ENCODE measurements around the gene BMS1.
A peak's percentile ranks its signal among the peaks of the same experiment; 100 is the strongest.
"Not testable (repeated sequence)": the region's sequence is repeated elsewhere in the genome, so short reads cannot be mapped to it uniquely, and the experiment has no call there.

BMS1 gene

DNA sequence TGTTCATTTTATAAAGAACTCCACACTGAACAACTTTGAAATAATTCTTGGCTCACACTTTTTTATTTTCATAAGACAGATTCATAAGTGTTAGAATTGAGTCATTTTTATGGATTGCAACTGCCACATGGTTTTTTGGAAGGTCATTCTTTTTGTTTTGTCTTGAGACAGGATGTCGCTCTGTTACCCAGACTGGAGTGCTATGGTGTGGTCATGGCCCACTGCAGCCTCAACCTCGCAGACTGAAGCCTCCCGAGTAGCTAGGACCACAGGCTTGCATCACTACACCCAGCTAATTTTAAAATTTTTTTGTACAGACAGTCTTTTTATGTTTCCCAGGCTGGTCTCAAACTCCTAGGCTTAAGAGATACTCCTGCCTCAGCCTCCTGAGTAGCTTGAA, 20.3 kb downstream of the BMS1 start:
- DNase-seq = no peak

DNA sequence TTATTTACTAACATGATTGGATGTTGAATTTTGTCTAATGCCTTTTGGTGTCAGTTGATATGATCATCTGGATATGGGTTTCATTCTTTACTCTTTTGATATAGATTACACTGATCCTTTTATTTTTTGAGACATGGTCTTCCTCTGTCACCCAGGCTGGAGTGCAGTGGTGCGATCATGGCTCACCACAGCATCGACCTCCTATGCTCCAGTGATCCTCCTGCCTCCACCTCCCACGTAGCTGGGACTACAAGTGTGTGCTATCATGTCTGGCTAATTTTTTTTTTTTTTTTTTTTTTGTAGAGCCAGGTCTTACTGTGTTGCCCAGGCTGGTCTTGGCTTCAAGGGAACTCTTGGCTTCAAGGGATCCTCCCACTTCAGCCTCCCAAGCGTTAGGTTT, 27.1 kb downstream of the BMS1 start:
- no peak for DNase-seq

DNA sequence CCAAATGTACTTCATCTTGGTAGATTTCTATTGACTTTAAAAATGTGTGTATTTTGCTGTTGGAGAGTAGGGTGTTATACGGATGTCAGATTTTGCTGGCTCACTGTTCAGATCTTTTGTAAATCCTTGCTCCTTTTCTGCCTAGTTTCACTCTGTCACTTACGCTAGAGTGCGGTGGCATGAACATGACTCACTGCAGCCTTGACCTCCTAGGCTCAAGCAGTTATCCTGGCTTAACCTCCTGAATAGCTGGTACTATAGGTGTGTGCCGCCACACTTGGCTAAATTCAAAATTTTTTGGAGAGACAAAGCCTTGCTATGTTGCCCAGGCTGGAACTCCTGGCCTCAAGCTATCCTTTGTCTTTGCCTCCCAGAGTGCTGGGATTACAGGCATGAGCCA, 29.4 kb downstream of the BMS1 start:
- DNase-seq = no peak

DNA sequence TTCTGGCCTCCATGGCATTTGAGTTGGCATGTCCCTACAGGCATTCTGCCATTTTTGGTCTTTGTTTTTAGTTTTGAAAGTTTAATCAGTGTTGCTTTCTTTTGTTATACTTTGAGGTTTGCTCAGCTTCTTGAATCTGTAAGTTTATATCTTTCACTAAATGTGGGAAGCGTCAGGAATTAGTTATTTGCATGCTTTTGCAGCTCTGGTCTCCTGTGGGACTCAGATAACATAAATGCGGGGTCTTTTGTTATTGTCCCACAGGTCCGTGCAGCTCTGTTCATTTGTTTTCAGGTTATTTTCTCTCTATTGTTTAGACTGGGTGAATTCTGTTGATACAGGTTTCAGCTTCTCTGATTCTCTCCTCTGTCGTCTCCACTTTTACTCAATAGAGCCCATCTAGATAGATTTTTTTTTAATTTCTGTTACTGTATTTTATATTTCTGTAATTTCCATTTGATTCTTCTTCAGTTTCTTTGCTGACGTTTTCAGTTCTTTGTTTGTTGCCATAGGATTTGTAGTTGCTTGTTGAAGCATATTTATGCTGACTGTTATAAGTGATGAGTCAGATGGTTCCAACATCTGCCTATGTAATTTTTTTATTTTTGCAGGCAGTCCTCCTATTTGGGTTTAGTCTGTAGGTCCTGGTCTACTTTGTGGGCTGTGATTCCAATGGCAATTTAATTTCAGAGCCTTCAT, 31.5 kb downstream of the BMS1 start:
- not testable (repeated sequence) for DNase-seq

DNA sequence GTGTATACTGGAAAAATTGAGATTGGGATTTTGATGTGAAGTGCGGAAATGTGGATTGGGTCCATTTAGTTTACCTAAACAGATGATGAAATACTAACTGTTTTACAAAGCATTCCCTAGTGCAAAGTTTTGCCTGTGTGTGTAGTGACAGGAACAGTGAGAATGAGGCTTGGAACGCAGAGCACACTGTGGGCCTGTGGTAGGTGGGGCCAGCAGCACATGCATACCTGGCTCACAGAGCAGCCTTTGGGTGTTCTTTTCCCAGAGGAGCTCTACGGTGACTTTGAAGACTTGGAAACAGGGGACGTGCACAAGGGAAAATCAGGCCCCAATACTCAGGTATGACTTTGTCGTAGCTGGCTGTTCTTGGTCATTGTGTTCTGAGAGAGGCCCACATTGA, 33.7 kb downstream of the BMS1 start:
- not testable (repeated sequence) for DNase-seq

DNA sequence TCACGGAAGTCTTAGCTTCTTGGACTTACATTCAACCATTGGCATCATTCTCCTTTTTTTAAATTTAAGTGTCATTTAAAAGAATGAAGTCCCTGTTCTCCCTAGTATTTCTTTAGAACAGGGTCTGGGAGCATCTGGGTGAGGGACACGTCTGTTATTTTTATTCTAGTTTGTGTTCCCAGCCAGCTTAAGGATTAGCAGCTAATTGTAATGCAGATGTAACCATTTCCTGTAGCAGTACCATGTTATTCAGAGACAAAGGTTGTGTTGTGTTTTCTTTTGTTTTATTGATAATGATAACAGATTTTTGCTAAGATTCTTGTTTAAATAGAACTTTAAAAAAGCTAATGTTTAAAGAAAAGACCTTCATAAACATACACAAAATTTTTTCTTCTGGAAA, 34.3 kb downstream of the BMS1 start:
- DNase-seq = no peak

DNA sequence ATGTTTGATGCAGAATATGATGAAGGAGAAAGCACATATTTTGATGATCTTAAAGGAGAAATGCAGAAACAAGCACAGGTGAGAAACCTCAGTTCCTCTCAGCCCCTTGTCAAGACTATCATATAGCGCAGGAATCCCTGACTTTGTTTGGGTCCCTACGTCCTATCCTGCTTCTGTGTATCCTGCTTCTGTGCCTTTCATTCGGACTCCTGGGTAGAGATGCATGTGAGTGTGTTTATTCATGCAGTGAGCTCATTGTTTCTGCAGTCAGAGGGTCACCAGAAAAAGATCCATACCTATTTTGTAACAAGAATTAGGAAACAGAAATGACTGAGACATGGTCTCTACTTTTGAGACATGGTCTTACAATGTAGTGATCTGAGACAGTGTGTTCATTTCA, 34.8 kb downstream of the BMS1 start:
- DNase-seq = not testable (repeated sequence)

DNA sequence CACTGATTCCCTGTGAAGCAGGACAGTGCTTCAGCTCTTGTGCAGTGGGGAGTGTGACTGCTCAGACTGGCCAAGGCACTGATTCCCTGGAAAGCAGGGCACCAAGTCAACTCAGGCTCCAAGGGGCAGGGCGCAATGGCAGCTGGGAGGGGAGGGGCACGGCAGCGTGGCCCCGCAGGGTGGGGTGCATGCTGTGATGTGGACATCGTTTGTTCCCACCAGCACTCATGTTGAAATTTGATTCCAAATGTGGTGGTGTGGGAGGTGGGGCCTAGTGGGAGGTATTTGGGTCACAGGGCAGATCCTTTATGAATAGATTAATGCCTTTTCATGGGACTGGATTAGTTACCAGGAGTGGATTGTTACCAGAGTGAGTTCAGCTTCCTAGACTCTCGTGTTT, 44.2 kb downstream of the BMS1 start:
- DNase-seq = not testable (repeated sequence)

DNA sequence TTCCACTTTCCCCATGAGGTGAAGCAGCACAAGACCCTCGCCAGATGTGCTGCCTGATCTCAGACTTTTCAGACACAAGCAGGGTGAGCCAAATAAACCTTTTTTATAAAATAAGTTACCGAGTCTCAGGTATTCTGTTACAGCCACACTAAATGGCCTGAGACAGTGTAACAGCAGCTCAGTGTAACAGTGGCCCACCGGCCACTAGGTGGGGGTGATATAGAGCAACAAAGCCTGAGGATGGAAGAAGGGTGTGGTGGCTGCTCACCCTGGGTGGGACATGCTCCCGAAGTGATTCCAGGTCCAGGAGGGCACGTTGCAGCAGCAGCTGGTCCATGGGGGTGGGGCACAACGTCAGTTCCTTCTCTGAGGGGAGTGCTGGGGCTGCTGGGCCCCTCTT, 44.6 kb downstream of the BMS1 start:
- no peak for DNase-seq

DNA sequence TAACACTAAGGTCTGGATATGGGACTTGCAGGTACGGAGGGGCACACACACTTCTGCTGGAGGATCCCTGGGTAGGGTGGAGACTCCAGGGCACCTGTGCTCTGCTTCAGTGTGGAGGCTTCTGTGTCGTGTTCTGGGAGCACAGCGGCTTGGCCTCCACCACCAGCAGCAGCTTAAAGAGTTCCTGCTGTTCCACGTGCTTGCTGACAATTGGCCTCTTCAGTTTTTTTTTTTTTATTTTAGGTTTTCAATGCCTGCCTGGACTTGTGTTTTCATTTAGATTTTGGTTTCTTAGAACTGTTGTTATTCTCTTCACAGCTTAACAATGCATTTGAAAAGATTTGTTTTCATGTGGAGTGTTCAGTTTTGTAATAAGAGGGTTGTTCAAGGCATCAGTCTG, 45.8 kb downstream of the BMS1 start:
- DNase-seq = not testable (repeated sequence)

DNA sequence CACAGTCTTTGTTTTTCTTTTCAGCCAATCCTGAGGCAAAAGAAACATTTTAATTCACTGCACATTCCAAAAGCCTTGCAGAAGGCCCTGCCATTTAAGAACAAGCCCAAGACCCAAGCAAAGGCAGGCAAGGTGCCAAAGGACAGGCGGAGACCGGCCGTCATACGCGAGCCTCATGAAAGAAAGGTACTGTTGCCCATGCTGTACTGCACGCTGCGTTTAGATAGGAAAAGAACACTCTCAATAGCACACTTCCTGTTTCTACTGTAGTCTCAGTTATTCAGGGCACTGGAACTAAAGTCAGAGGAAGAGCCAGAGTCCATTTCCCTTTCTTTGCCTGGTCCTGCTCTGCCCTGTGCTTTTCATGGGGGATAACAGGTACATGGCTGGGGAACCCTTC, 47.6 kb downstream of the BMS1 start:
- DNase-seq = no peak

DNA sequence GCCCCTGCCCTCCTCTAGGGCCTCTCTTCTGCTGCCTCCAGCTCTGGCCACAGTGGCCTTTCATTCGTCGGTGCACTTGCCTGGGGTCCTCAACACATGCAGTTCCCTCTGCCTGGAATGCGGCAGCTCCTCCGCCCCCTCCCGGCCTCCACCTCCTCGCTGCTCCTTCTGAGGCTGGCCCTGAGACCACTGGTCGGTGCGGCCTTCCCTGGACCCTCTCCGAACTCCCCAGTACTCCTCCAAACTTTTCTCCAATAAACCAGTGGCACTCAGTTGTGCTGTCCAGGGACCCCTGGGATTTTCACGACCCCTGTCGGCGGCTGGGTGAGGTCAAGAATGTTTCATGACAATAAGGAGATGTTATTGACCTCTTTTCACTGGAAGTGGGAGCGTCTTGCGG, 53.5 kb downstream of the BMS1 start:
- no peak for DNase-seq

DNA sequence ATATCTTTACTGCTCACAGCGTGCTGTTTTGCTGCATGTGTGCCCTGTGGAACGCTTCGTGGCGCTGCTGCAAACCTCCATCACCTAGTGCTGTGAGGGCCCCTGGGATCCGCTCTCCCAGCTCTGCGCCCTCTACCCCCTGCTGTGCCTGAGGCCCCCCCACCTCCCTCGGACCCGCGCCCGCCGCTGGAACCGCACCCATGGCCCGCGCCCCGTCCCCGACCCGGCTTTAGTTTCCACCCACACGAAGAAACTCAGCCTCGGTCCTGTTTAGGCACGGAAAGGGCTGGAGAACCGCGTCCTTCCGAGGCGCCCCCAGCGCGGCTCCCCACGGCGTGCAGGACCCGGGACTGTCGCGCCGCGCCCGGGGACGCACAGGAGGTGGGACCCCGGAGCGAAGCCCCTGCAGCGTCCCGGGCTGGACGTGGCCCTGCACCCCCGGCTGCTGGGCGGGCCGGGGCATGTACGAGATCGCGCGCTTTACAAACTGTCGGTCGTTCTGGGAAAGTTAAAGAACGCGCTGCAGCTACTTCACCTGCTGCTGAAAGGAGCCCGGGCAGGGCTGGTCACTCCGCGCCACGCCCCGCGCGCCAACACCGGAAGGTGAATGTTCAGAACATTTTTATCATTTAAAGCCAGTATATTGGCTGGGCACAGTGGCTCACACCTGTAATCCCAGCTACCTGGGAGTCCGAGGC, 54.3 kb downstream of the BMS1 start:
- DNase-seq = no peak

DNA sequence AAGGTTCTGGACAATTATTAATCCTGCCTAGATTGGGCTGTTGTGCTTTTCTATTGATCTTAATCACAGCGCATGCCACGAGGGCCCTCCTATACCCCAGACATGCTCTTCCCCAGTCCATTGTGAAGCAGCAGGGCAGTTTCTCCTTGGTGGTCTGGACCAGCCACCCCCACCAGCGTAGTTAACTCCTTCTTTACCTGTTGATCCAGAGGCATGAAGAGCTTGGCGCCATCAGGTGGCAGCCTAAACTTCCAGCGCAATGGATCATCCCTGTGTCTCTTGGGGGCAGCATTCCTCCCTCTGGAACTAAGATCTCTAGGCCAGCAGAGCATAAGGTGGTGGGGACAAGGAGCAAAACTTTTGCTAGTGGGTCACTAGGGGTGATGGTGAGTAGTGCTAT, 62.2 kb downstream of the BMS1 start:
- DNase-seq = not testable (repeated sequence)

DNA sequence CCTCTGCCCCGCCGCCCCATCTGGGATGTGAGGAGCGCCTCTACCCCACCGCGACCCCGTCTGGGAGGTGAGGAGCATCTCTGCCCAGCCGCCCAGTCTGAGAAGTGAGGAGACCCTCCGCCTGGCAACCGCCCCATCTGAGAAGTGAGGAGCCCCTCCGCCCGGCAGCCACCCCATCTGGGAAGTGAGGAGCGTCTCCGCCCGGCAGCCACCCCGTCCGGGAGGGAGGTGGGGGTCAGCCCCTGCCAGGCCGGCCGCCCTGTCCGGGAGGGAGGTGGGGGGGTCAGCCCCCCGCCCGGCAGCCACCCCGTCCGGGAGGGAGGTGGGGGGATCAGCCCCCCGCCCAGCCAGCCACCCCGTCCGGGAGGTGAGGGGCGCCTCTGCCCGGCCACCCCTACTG, 64.7 kb downstream of the BMS1 start:
- DNase-seq = not testable (repeated sequence)

DNA sequence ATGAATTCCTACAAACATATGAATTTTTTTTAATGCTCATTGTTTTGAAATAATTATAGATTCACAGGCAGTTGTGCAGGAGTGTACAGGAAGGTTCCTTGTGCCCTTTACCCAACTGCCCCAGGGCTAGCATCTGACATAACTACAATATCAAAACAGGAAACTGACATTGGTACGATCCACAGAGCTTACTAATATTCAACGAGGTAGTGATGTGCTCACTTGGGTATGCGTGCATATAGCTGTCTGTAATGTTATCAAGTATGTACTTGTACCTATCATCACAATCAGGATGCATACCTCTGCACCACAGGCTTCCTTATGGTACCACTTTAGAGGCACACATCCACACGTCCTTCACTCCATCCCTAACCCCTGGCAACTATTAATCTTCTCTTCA, 68.3 kb downstream of the BMS1 start:
- no peak for DNase-seq

DNA sequence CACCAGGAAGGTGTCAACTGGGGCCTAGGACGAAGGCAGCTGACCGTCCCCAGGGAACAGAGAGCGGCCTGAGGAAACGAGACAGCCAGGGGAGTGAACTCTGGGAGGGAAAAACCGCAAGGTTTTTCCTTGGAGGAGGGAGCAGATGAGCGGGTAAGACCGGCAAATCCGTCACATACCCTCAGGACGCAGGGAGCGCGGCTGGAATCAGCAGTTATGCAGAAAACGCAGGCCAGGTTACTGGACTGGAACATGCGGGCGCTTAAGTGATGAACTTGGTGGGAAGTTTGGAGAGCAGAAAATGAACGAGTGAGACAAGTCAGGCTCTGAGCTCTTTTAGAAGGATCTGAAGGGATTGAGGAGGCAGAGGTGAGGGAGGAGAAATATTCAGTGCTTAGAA, 76.7 kb downstream of the BMS1 start:
- DNase-seq = no peak

DNA sequence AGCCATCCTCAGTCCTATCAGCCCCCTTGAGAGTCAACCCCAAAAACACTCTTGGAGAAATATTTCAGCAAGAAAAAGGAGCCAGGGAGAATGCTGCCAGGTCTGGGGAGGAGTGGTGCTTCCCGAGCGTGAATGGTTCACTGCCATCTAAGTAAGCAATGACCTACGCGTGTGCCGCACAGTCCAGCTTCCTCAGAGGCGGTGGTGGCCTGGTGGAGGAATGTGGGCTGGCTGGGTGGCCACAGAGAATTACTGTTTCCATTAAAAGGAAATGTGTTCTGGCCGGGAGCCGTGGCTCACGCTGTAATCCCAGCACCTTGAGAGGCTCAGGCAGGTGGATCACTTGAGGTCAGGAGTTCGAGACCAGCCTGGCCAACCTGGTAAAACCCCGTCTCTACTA, 77.4 kb downstream of the BMS1 start:
- not testable (repeated sequence) for DNase-seq

DNA sequence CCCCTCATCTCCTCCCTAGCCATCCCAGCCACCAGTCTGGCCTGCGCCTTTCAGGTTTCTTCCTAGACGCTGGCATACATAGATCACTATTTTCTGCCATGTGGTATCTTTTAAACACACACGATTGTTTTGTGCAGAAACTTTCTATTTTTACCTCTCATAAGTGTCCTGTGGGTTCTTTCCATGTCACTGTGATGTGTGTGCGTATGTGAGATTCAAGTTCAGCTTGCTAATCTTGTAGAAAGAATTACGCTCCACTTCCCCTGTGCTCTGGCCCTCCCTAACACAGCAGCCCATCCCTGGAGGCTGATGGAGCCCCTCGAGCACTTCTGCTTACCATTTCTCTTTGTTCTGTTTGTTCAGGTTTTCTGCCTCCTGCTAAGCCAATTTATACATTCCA, 80.2 kb downstream of the BMS1 start:
- not testable (repeated sequence) for DNase-seq

DNA sequence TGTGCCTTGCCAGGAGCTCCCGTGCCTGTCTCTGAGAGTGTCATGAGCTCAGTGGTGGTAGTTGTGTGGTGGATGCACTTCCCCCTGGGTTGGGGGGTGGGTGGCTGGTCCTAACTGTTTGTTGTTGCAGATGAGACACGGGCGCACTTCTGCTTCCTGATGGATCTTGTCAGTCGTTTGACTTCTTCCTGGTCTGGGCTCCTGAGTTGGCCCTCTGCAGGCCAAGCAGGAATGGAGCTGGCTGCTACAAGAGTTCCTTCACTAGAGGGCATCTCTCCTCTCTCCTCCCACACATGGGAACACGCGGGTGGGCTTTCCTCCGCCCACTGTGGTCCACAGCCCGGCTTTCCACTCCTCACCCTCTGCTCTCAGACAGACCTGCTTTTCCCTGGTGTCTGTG, 82.0 kb downstream of the BMS1 start:
- DNase-seq = peak; percentile 14

DNA sequence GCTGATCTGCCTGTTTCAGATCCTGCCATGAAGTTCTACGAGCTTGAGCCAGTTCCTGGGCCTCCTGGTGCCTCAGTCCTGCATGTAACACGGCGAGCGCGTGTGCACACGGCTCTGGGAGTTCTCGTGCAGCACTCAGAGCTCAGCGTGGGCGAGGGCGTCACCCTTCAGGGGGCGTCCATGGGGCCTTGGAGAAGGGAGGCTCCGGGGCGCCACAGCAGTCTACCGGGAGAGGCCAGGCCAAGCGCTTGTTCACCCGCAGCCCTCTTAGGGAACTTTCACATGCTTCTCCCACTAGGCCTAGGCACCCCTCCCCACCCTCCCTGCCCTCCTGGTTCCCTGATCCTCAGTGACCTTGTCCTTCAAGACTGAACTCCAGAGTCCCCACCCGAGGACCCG, 83.1 kb downstream of the BMS1 start:
- DNase-seq = no peak

DNA sequence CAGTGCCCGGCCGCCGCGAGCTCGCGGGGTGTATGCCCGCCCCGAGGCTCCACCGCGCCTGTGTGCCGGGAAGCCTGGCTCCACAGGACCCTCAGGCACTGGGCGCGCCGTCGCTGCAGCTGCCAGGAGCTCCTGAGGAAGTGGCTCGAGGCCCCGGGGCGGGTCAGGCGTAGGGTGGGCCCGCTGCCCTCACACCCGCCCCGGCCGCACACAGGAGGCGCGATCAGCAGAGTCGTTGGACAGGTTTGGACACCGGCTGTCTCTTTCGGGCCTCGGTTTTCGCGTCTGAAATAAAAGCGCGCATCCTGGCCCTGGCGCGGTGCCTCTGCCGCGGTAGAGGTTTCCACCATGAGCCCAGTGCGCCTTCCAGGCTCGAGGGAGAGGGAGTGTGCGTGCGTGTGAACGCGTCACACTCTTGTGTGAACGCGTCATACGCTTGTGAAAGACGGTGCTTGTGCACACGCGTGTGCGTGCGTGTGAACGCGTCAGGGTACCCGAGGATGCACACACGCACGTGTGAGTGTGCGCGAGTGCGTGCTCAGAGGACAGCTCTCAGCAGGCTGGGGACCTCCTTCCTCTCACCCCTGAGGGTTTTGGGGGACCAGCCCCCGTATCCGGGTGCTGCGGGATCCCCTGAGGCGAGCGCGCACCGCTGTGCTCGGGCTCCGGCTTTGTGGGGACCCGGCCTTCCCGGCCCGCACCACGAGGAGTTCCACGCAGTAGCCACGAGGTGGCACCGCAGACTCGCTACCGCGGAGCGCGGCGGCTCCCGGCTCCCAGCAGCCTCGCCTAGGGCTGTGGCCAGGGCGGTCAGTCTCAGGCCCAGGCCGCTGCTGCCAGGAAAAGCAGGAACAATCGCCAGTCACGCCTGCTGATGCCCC, 83.8 kb downstream of the BMS1 start:
- DNase-seq = peak; percentile 47

DNA sequence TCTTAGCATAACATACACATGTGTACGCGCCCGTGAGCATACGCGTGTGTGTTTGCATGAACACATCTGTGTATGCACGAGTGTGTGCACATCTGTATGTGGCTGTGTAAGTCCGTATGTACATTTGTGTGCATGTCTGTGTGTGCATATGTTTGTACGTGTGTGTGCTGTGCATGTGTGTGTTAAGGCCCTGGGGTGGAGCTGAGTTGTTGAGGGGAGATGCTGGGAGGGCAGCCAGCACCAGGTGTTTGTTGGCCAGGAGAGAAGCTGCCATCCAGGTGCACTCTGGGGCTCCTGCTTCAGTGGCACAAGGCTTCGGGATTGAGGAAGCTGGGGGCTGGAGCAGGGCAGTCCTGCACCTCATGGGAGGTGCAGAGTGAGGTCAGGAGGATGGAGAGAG, 85.0 kb downstream of the BMS1 start:
- no peak for DNase-seq

DNA sequence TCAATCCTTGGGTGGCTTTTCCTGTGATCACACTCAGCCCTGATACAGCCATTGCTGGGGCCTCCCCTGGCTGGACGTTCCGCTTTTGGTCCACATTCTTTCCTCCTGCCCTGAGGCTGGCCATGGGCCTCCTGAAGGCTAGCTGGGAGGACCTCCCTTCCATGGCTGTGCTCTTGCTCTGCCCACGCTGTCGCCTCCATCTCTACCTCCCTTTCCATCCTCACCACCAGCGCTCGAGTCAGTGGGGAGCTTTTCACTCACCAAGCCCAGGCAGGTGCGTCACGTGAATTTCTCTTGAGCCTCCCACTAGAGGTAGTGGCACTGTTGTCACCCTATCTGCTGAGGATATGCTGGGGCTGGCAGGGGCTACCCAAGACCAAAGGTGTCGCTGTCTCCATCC, 85.9 kb downstream of the BMS1 start:
- DNase-seq = no peak
